Common myeloid progenitor, CD34-positive (primary cell): Measurements from ENCODE around the gene TSPAN7.
A peak's percentile ranks its signal among the peaks of the same experiment; 100 is the strongest.

Experiments used
- CTCF ChIA-PET: fragments of 350-600 bp; sonication (Branson Sonifier 250); formaldehyde crosslinking; loops from one replicate; lab custom pipeline; 2021; ENCODE audit warnings: antibody characterized with exemption; lab: Charles Lee
- POLR2A ChIA-PET: fragments of 350-600 bp; sonication (Branson Sonifier 250); formaldehyde crosslinking; loops from one replicate; lab custom pipeline; 2021; ENCODE audit warnings: antibody characterized with exemption; lab: Charles Lee
- DNase-seq, 3 donors: peaks; one replicate each; pipeline versions ENCODE4 v3.0.0 to v3.0.0-alpha.2; 2013
- H3K27ac ChIP-seq, 2 experiments: 1 replicate in 1 of 2; 2 replicates in 1 of 2; pipeline ENCODE4 v1.7.0; 2013; ENCODE audit warnings: inconsistent platforms in 2 of 2, low read length in 2 of 2, mild to moderate bottlenecking in 2 of 2, low read depth in 1 of 2, moderate library complexity in 1 of 2; ENCODE audit not compliant: severe bottlenecking in 2 of 2, insufficient read depth in 1 of 2, poor library complexity in 1 of 2
- H3K27me3 ChIP-seq, 5 experiments: replicated peaks in 2 of 5; 1 replicate in 3 of 5; 2 replicates in 2 of 5; pipeline versions ENCODE4 v1.6.1 to v1.7.0; 2013; ENCODE audit warnings: low read length in 4 of 5, mild to moderate bottlenecking in 2 of 5, moderate library complexity in 2 of 5, inconsistent platforms in 1 of 5; ENCODE audit not compliant: insufficient read depth in 5 of 5, control insufficient read depth in 4 of 5
- H3K36me3 ChIP-seq, 4 experiments: 1 replicate in 2 of 4; 2 replicates in 2 of 4; pipeline versions ENCODE4 v1.6.1 to v1.7.0; 2013; ENCODE audit warnings: low read length in 3 of 4, control low read depth in 1 of 4, mild to moderate bottlenecking in 1 of 4; ENCODE audit not compliant: control insufficient read depth in 4 of 4, insufficient read depth in 4 of 4
- H3K4me1 ChIP-seq, 4 experiments: 1 replicate in 3 of 4; 2 replicates in 1 of 4; pipeline versions ENCODE4 v1.6.1 to v1.7.1; 2013; ENCODE audit warnings: low read length in 3 of 4, mild to moderate bottlenecking in 3 of 4, control low read depth in 1 of 4, inconsistent platforms in 1 of 4, moderate library complexity in 1 of 4; ENCODE audit not compliant: control insufficient read depth in 4 of 4, insufficient read depth in 4 of 4; ENCODE audit errors: control extremely low read depth in 1 of 4
- H3K4me3 ChIP-seq, 7 experiments: 1 replicate in 4 of 7; 2 replicates in 3 of 7; pipeline versions ENCODE4 v1.5.1 to v1.7.0; 2013; ENCODE audit warnings: mild to moderate bottlenecking in 7 of 7, low read length in 6 of 7, moderate library complexity in 6 of 7, inconsistent platforms in 2 of 7, low read depth in 2 of 7, control low read depth in 1 of 7; ENCODE audit not compliant: insufficient read depth in 4 of 7, control insufficient read depth in 1 of 7; ENCODE audit errors: extremely low read depth in 1 of 7
- H3K9me3 ChIP-seq, 5 experiments: 1 replicate in 4 of 5; 2 replicates in 1 of 5; pipeline versions ENCODE4 v1.6.1 to v1.7.1; 2013; ENCODE audit warnings: low read length in 4 of 5, mild to moderate bottlenecking in 2 of 5, inconsistent platforms in 1 of 5, low read depth in 1 of 5, moderate library complexity in 1 of 5; ENCODE audit not compliant: control insufficient read depth in 4 of 5, insufficient read depth in 2 of 5; ENCODE audit errors: control extremely low read depth in 1 of 5
- WGBS: methylation state at CpG from one replicate; pipeline ENCODE4 v1.1.5; 2013; ENCODE audit not compliant: insufficient coverage; 5-methylcytosine and 5-hydroxymethylcytosine counted together

The TSPAN7 gene

GRCh38 chrX:38607976-38608375, 46.6 kb downstream of the TSPAN7 start:
- peak; percentile 9 to 83 (median 70) for DNase-seq
- Histone ChIP-seq H3K36me3 (no peaks in the 10 kb centered on the region), H3K27me3 (no peaks in the 10 kb centered on the region), H3K9me3 (no peaks in the 10 kb centered on the region), H3K4me3 (peak overlapping the region in 2 of 7 experiments; percentile 22 to 30), H3K4me1 (peaks cover 8 to 31% (median 16%) of the 10 kb centered on the region in 4 experiments), H3K27ac (no peak overlapping the region)
- 20% methylated on average over 2 of the region's 4 CpGs for WGBS
- POLR2A ChIA-PET: no interaction called here
- CTCF ChIA-PET: interaction anchor here (0.9 to 1.7 kb wide), 4 partner anchors 16 to 54 kb away, joined by 3 to 4 read pairs (median 4); no protein-coding TSS in a partner anchor

GRCh38 chrX:38610849-38611248, 49.5 kb downstream of the TSPAN7 start:
- H3K9me3 ChIP-seq: no peaks in the 10 kb centered on the region
- DNase-seq: no peak
- peaks cover 8 to 31% (median 16%) of the 10 kb centered on the region in 4 experiments for H3K4me1 ChIP-seq
- 87% methylated on average over 5 of the region's 6 CpGs for WGBS
- no peak overlapping the region for H3K4me3 ChIP-seq
- no peaks in the 10 kb centered on the region for H3K36me3 ChIP-seq
- ChIA-PET CTCF (interaction anchor here (1.6 to 1.8 kb wide), 2 partner anchors 11 to 46 kb away, joined by 3 to 5 read pairs; no protein-coding TSS in a partner anchor), POLR2A (no interaction called here)
- H3K27ac ChIP-seq: no peak overlapping the region
- peaks cover 0 to 2% (median 0%) of the 10 kb centered on the region in 5 experiments for H3K27me3 ChIP-seq

GRCh38 chrX:38612281-38612680, 50.9 kb downstream of the TSPAN7 start:
- DNase-seq: no peak
- no peak overlapping the region for H3K27ac ChIP-seq
- H3K9me3 ChIP-seq: no peaks in the 10 kb centered on the region
- ChIA-PET CTCF (interaction anchor here (1.8 kb wide), 1 partner anchor 10 kb away, joined by 5 read pairs; no protein-coding TSS in a partner anchor), POLR2A (no interaction called here)
- peaks cover 4 to 27% (median 13%) of the 10 kb centered on the region in 4 experiments for H3K4me1 ChIP-seq
- no peaks in the 10 kb centered on the region for H3K36me3 ChIP-seq
- 78% methylated on average over 1 of the region's 4 CpGs for WGBS
- no peak overlapping the region for H3K4me3 ChIP-seq
- H3K27me3 ChIP-seq: peaks cover 0 to 2% (median 0%) of the 10 kb centered on the region in 5 experiments

- CTCF ChIA-PET: no interaction called here
Observed at GRCh38 chrX:38614485-38614884, 53.1 kb downstream of the TSPAN7 start.

GRCh38 chrX:38616904-38617303, 55.6 kb downstream of the TSPAN7 start:
- ChIA-PET POLR2A (no interaction called here), CTCF (interaction anchor here (0.7 kb wide), 1 partner anchor 37 kb away, joined by 3 read pairs; no protein-coding TSS in a partner anchor)
- no peak for DNase-seq
- Histone ChIP-seq H3K36me3 (no peaks in the 10 kb centered on the region), H3K27ac (no peak overlapping the region), H3K4me3 (no peak overlapping the region), H3K9me3 (no peaks in the 10 kb centered on the region), H3K27me3 (peaks cover 0 to 5% (median 0%) of the 10 kb centered on the region in 5 experiments), H3K4me1 (peaks cover 6 to 28% (median 9%) of the 10 kb centered on the region in 4 experiments)
- WGBS: 60% methylated on average over 5 of the region's 6 CpGs

More at GRCh38 chrX:38614485-38614884, 53.1 kb downstream of the TSPAN7 start:
- DNase-seq: no peak
- Histone ChIP-seq H3K27ac (no peak overlapping the region), H3K36me3 (no peaks in the 10 kb centered on the region), H3K9me3 (no peaks in the 10 kb centered on the region), H3K4me1 (peaks cover 6 to 28% (median 9%) of the 10 kb centered on the region in 4 experiments), H3K4me3 (no peak overlapping the region), H3K27me3 (peaks cover 0 to 2% (median 0%) of the 10 kb centered on the region in 5 experiments)
- POLR2A ChIA-PET: no interaction called here
- WGBS: 86% methylated on average over 1 of the region's 2 CpGs

- Histone ChIP-seq H3K27ac (no peak overlapping the region), H3K27me3 (peaks cover 0 to 11% (median 0%) of the 10 kb centered on the region in 5 experiments), H3K9me3 (peaks cover 0 to 1% (median 0%) of the 10 kb centered on the region in 5 experiments), H3K4me3 (no peak overlapping the region), H3K4me1 (peaks cover 6 to 25% (median 9%) of the 10 kb centered on the region in 4 experiments), H3K36me3 (no peaks in the 10 kb centered on the region)
- CTCF ChIA-PET: interaction anchor here (1.0 to 2.1 kb wide), 2 partner anchors 9 to 10 kb away, joined by 3 to 11 read pairs; no protein-coding TSS in a partner anchor
- 22% methylated on average over 4 of the region's 5 CpGs for WGBS
- DNase-seq: peak in 2 of 3 donors; percentile 78 to 85
- POLR2A ChIA-PET: no interaction called here
Observed at GRCh38 chrX:38618180-38618579, 56.8 kb downstream of the TSPAN7 start.

GRCh38 chrX:38620623-38621022, 59.3 kb downstream of the TSPAN7 start:
- Histone ChIP-seq H3K4me1 (peaks cover 6 to 25% (median 10%) of the 10 kb centered on the region in 4 experiments), H3K27ac (no peak overlapping the region), H3K36me3 (no peaks in the 10 kb centered on the region), H3K4me3 (no peak overlapping the region), H3K9me3 (peaks cover 0 to 1% (median 0%) of the 10 kb centered on the region in 5 experiments), H3K27me3 (peaks cover 0 to 8% (median 0%) of the 10 kb centered on the region in 5 experiments)
- no peak for DNase-seq
- CTCF ChIA-PET: interaction anchor here (0.6 kb wide), 1 partner anchor 59 kb away, joined by 4 read pairs; no protein-coding TSS in a partner anchor
- POLR2A ChIA-PET: no interaction called here
- WGBS: 54% methylated on average over 2 of the region's 4 CpGs
